ENCODE data around the gene SPEF2. TPM values are rescaled to one million over a fixed set of nuclear protein-coding genes. Genes with fewer than 3 reads are reported as not detected.

Gene SPEF2
- polyA plus RNA-seq, 2 of the 4 experiments (the other 2 are of a cell fraction) = 2.2 to 8.7 TPM

GRCh38 chr5:35660451-35660850 is 42.8 kb downstream of the SPEF2 start:
- Histone ChIP-seq H3K4me3 (no peak overlapping the region), H3K27ac (no peak overlapping the region), H3K4me1 (no peaks in the 10 kb centered on the region), H3K9me3 (no peaks in the 10 kb centered on the region), H3K4me2 (no peak overlapping the region)
- POLR2A ChIA-PET = no interaction called here
- DNase-seq (ENCODE audit: low read depth in 1 of 2, low spot score in 1 of 2) = no peak
- TF ChIP-seq BCL3 (IDR thresholded peaks at IDR 0.05) (no peak), MAZ (IDR thresholded peaks at IDR 0.05; ENCODE audit: borderline replicate concordance, low read depth, low read length) (no peak), EHF (CRISPR knock-in tag; IDR thresholded peaks at IDR 0.05) (no peak), TP53 (CRISPR knock-in tag; IDR thresholded peaks at IDR 0.05) (no peak), ZSCAN20 (CRISPR knock-in tag; IDR thresholded peaks at IDR 0.05) (no peak), TFCP2L1 (CRISPR knock-in tag; IDR thresholded peaks at IDR 0.05) (no peak), HEYL (CRISPR knock-in tag; IDR thresholded peaks at IDR 0.05) (no peak), NPAS2 (CRISPR knock-in tag; IDR thresholded peaks at IDR 0.05; ENCODE audit: borderline replicate concordance) (no peak), PBX3 (IDR thresholded peaks at IDR 0.05) (no peak), POLR2AphosphoS2 (conservative IDR thresholded peaks at IDR 0.05; ENCODE audit: low read length) (no peak), HOXB13 (CRISPR knock-in tag; IDR thresholded peaks at IDR 0.05; ENCODE audit: low read depth) (no peak), RAD21 (conservative IDR thresholded peaks at IDR 0.05 in 1 of 2, IDR thresholded peaks at IDR 0.05 in 1 of 2) (no peak)
- no peak for FAIRE-seq
- CTCF ChIA-PET = interaction anchor here (1.3 to 1.9 kb wide), 3 partner anchors 10 to 266 kb away, joined by 4 read pairs; no protein-coding TSS in a partner anchor
- ATAC-seq = no peak
- WGBS (ENCODE audit: missing lambda C conversion rate) = 43% methylated on average over 1 of the region's 1 CpG

- ChIA-PET CTCF (interaction anchor here (0.6 kb wide), 3 partner anchors 113 to 792 kb away, joined by 3 read pairs; no protein-coding TSS in a partner anchor), POLR2A (no interaction called here)
- ATAC-seq = no peak
- no peak overlapping the region for H3K4me3 ChIP-seq
- TF ChIP-seq NR3C1 (IDR thresholded peaks at IDR 0.05) = no peak
- TF ChIP-seq HMGXB4 (CRISPR knock-in tag; IDR thresholded peaks at IDR 0.05; ENCODE audit: borderline replicate concordance) = no peak
- TF ChIP-seq JUN (IDR thresholded peaks at IDR 0.05) = no peak
- no peak for TF ChIP-seq NFE2L2 (conservative IDR thresholded peaks at IDR 0.05; ENCODE audit: low read length)
- no peak for TF ChIP-seq BCL3 (IDR thresholded peaks at IDR 0.05)
- H3K9me3 ChIP-seq = no peaks in the 10 kb centered on the region
- no peak overlapping the region for H3K27ac ChIP-seq
- no peak for FAIRE-seq
- H3K4me2 ChIP-seq = no peak overlapping the region
- no peaks in the 10 kb centered on the region for H3K4me1 ChIP-seq
- WGBS (ENCODE audit: missing lambda C conversion rate) = 70% methylated on average over 4 of the region's 4 CpGs
- DNase-seq (ENCODE audit: low read depth in 1 of 2, low spot score in 1 of 2) = no peak
Measured at GRCh38 chr5:35664584-35664983, 46.9 kb downstream of the SPEF2 start.

- Histone ChIP-seq H3K4me1 (no peaks in the 10 kb centered on the region), H3K9me3 (no peaks in the 10 kb centered on the region), H3K27ac (no peak overlapping the region), H3K4me2 (no peak overlapping the region), H3K4me3 (no peak overlapping the region)
- ATAC-seq = no peak
- no peak for DNase-seq (ENCODE audit: low read depth in 1 of 2, low spot score in 1 of 2)
- WGBS (ENCODE audit: missing lambda C conversion rate) = 49% methylated on average over 4 of the region's 4 CpGs
- TF ChIP-seq SMC3 (IDR thresholded peaks at IDR 0.05) (no peak), REST (IDR thresholded peaks at IDR 0.05) (no peak), TFCP2L1 (CRISPR knock-in tag; IDR thresholded peaks at IDR 0.05) (no peak), MAFK (IDR thresholded peaks at IDR 0.05; ENCODE audit: partially characterized antibody) (no peak), ATOH8 (CRISPR knock-in tag; IDR thresholded peaks at IDR 0.05; ENCODE audit: low read depth) (no peak), TP53 (CRISPR knock-in tag; IDR thresholded peaks at IDR 0.05) (no peak), ESRRA (IDR thresholded peaks at IDR 0.05; ENCODE audit: borderline replicate concordance, low read length) (no peak), ZSCAN20 (CRISPR knock-in tag; IDR thresholded peaks at IDR 0.05) (no peak), NR3C1 (IDR thresholded peaks at IDR 0.05) (no peak), EHF (CRISPR knock-in tag; IDR thresholded peaks at IDR 0.05) (no peak)
- no peak for FAIRE-seq
- POLR2A ChIA-PET = no interaction called here
- CTCF ChIA-PET = no interaction called here
Measured at GRCh38 chr5:35665096-35665495, 47.4 kb downstream of the SPEF2 start.

Data from A549 (cell line).